Ovary (tissue), 9 donors: ENCODE results near the gene ZNF710. TPM values are rescaled to one million over a fixed set of nuclear protein-coding genes. Genes with fewer than 3 reads are reported as not detected.

Experiments
- DNase-seq, 5 donors: peaks; one replicate each; pipeline ENCODE4 v3.0.0-alpha.2; 2019 to 2020
- H3K27ac ChIP-seq, 2 donors: fragments of 200-600 bp; one replicate each; pipeline versions ENCODE4 v1.5.1 to v1.8.0; 2019 to 2022
- H3K27me3 ChIP-seq: fragments of 200-600 bp; one replicate; pipeline ENCODE4 v1.8.0; 2022
- H3K36me3 ChIP-seq: fragments of 200-600 bp; sonication (generic); one replicate; pipeline ENCODE4 v1.5.1; 2019
- H3K4me1 ChIP-seq: one replicate; pipeline ENCODE4 v1.8.1; 2013; ENCODE audit warnings: mild to moderate bottlenecking, moderate library complexity; ENCODE audit not compliant: insufficient read depth
- H3K4me3 ChIP-seq: fragments of 200-600 bp; sonication (generic); one replicate; pipeline ENCODE4 v1.5.1; 2017
- H3K9me3 ChIP-seq, 2 donors: fragments of 200-600 bp in 1 of 2; sonication (generic) in 1 of 2; one replicate each; pipeline versions ENCODE4 v1.5.1 to v1.8.1; 2013 to 2019; ENCODE audit warnings: mild to moderate bottlenecking in 1 of 2, moderate library complexity in 1 of 2
- EP300 ChIP-seq: sonication (generic); formaldehyde crosslinking; IDR thresholded peaks from one replicate; pipeline ENCODE4 v1.6.1; 2017; ENCODE audit warnings: antibody characterized with exemption
- POLR2A ChIP-seq: fragments of 450-650 bp; IDR thresholded peaks from one replicate; pipeline ENCODE4 v1.6.1; 2017; ENCODE audit warnings: antibody characterized with exemption, mild to moderate bottlenecking, moderate library complexity
- WGBS, 3 donors: extraction: QIAGEN DNeasy Blood & Tissue Kit in 1 of 3; methylation state at CpG; one replicate each; pipeline versions ENCODE4 v1.1.5 to v1.1.7; 2013 to 2017; 5-methylcytosine and 5-hydroxymethylcytosine counted together
- intact Hi-C, 4 donors: fragments of 100-400 bp; cut with DNase I; formaldehyde crosslinking; loops; one replicate each; pipeline versions ENCODE4 v1.11.0 to v1.15.1; 2022 to 2023
- polyA plus RNA-seq, 2 donors: library from polyadenylated mRNA; stranded (reverse); fragments of 200-250 nt in 1 of 2; fragments of 350-450 nt in 1 of 2; fragmentation: Illumina TruSeq in 1 of 2; extraction: RNeasy Lipid Tissue Mini Kit (QIAGEN cat#74804) in 1 of 2; gene quantifications; one replicate each; pipeline ENCODE4 v1.2.3, GENCODE V29; 2013 to 2014
- total RNA-seq, 7 donors: library from RNA; depleted of rRNA in 2 of 7; stranded (reverse); fragments of >200 nt in 2 of 7; fragmentation: NEBNext Ultra II Directional in 3 of 7; extraction: Animal tissue kit (Norgen Biotek cat#: 25700) in 3 of 7; gene quantifications; one replicate each; pipeline versions ENCODE4 v1.1.0 to v1.2.4, GENCODE V29; 2016 to 2023
- TF ChIP-seq, protein P1 (sequence below), 3 donors: fragments of 450-650 bp in 2 of 3; fragments of 200-600 bp in 1 of 3; IDR thresholded peaks; one replicate each; pipeline versions ENCODE4 v1.5.1 to v1.8.0; 2016 to 2022; ENCODE audit warnings: antibody characterized with exemption in 3 of 3, mild to moderate bottlenecking in 1 of 3
- donor health status: DM: no; HTN: no; CAD: no; lungs with moderate emphysema.
- donor health status: DM: no; HTN: no; CAD: no.
- donor health status: Bipolar disorder and iron deficiency.
- donor health status: DM: yes; HTN: yes; CAD: no.
- donor health status: DM: no; HTN: no; CAD: no.
- donor health status: DM: yes; HTN: yes; CAD: no.

ZNF710 gene
- total and polyA plus RNA-seq, 9 donors: 6.8 to 19.7 (median 14.4) TPM

GRCh38 chr15:90099868-90100831, 99.0 kb downstream of the ZNF710 start:
- Histone ChIP-seq H3K4me1 (peaks cover 11% of the 10 kb centered on the region), H3K36me3 (no peaks in the 10 kb centered on the region), H3K9me3 (no peaks in the 10 kb centered on the region), H3K27me3 (no peaks in the 10 kb centered on the region), H3K4me3 (no peak overlapping the region), H3K27ac (no peak overlapping the region)
- 54 to 68% (median 57%) methylated on average over 11 of the region's 11 CpGs for WGBS, 3 donors
- peak in 4 of 5 donors; percentile 38 to 65 (median 64) for DNase-seq
- intact Hi-C loops: no loop called here
- TF ChIP-seq, protein P1, sequence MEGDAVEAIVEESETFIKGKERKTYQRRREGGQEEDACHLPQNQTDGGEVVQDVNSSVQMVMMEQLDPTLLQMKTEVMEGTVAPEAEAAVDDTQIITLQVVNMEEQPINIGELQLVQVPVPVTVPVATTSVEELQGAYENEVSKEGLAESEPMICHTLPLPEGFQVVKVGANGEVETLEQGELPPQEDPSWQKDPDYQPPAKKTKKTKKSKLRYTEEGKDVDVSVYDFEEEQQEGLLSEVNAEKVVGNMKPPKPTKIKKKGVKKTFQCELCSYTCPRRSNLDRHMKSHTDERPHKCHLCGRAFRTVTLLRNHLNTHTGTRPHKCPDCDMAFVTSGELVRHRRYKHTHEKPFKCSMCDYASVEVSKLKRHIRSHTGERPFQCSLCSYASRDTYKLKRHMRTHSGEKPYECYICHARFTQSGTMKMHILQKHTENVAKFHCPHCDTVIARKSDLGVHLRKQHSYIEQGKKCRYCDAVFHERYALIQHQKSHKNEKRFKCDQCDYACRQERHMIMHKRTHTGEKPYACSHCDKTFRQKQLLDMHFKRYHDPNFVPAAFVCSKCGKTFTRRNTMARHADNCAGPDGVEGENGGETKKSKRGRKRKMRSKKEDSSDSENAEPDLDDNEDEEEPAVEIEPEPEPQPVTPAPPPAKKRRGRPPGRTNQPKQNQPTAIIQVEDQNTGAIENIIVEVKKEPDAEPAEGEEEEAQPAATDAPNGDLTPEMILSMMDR (IDR thresholded peaks at IDR 0.05): no peak
- TF ChIP-seq EP300: no peak
- TF ChIP-seq POLR2A: no peak

GRCh38 chr15:90101130-90101968, 100.2 kb downstream of the ZNF710 start:
- intact Hi-C loops: no loop called here
- peaks cover 10% of the 10 kb centered on the region for H3K4me1 ChIP-seq
- DNase-seq: peak; percentile 44 to 63 (median 55)
- H3K36me3 ChIP-seq: no peaks in the 10 kb centered on the region
- WGBS, 3 donors: 6 to 11% (median 8%) methylated on average over 37 to 40 of the region's 40 CpGs
- peak overlapping the region; percentile 83 to 92 for H3K27ac ChIP-seq
- no peaks in the 10 kb centered on the region for H3K27me3 ChIP-seq
- peak overlapping the region; percentile 85 for H3K4me3 ChIP-seq
- no peaks in the 10 kb centered on the region for H3K9me3 ChIP-seq
- no peak for TF ChIP-seq POLR2A
- TF ChIP-seq, protein P1 (IDR thresholded peaks at IDR 0.05): no peak
- no peak for TF ChIP-seq EP300

DNA sequence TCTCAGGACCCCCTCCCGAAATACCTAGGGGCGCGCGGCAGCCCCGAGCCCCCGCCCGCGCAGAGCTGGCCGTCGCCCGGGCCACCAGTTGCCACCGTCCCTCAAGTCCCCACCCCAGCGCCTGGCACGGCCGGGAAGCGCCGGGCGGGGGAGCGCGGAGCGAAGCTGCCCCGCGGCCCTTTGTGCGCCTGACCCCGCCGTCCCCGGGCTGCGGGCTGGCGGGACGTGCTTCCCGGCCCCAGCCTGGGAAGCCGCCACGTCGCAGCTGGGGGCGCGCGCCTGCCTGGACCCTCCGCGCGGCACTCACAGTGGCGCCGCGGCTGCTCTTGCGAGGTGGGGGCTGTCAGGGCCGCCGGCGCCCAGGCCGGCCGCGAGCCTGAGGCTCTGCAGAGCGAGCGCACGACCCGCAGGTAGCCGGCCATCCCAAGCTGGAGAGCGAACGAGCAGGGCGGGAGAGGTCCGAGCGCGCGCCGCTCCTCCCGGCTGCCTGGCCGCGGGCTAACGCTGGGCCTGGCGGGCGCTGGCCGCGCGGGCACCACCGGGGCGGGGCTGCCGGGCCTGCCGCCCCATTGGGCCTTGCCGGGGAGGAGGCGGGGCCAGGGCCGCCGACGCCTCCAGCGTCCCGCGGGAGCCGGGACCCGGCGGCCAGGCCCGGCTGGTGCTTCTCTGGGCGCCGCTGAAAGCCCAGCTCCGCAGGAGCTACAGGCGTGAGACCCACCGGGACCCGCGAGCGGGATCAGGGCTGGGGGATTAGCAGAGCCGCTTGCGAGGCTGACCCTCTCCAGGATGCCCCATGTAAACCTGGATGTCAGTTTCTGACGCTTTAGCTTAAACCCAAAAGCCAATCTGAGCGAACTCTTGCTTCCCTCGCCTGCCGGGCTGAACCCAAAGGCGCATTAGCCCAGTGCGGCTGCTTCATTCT, 101.1 kb downstream of the ZNF710 start, which contains the start of gene IDH2:
IDH2 (minus strand) TSS at position 500 of the 922 bp plus-strand sequence; CDS start at position 422, 78 bp downstream.
- H3K4me3 ChIP-seq: peak within 1 kb of the TSS; percentile 85
- H3K27ac ChIP-seq: peak within 1 kb of the TSS; percentile 83 to 92
- intact Hi-C loops: no loop called here
- H3K4me1 ChIP-seq: peaks cover 10% of the 10 kb centered on the region
- WGBS, 3 donors: 0 to 1% (median 0%) methylated on average over 54 to 102 of the region's 104 CpGs
- DNase-seq: peak; percentile 76 to 88 (median 81)
- TF ChIP-seq EP300: no peak
- TF ChIP-seq, protein P1 (IDR thresholded peaks at IDR 0.05): peak in 1 of 3 donors; percentile 33
- peak; percentile 73 for TF ChIP-seq POLR2A
- H3K27me3 ChIP-seq: no peaks in the 10 kb centered on the region
- no peaks in the 10 kb centered on the region for H3K36me3 ChIP-seq
- H3K9me3 ChIP-seq: no peaks in the 10 kb centered on the region
